GM12878 (cell line): Measurements from ENCODE around the gene ZNG1E.
"Not testable (repeated sequence)": the region's sequence is repeated elsewhere in the genome, so short reads cannot be mapped to it uniquely, and the experiment has no call there.

Source experiments
- CBX5 ChIP-seq: sonication (generic); IDR thresholded peaks from 2 replicates; pipeline ENCODE4 v1.6.1; 2016; ENCODE audit warnings: low read depth, moderate library complexity, mild to moderate bottlenecking, inconsistent platforms
- EP300 ChIP-seq, 2 experiments: fragments of 150-350 bp in 1 of 2; IDR thresholded peaks; 2 replicates each; pipeline ENCODE4 v1.6.1; 2011 to 2012; ENCODE audit warnings: low read depth in 2 of 2, low read length in 2 of 2, borderline replicate concordance in 1 of 2, improper control_type of control experiment in 1 of 2, inconsistent platforms in 1 of 2; ENCODE audit not compliant: control insufficient read depth in 1 of 2
- ETV6 ChIP-seq, 2 experiments: fragments of 450-650 bp in 1 of 2; IDR thresholded peaks in 1 of 2; conservative IDR thresholded peaks in 1 of 2; 2 replicates each; pipeline ENCODE4 v1.6.1; 2014; ENCODE audit warnings: antibody characterized with exemption in 1 of 2, borderline replicate concordance in 1 of 2, low read depth in 1 of 2, mild to moderate bottlenecking in 1 of 2, moderate library complexity in 1 of 2
- TF ChIP-seq, protein P1 (sequence below), 3 experiments: IDR thresholded peaks in 2 of 3; conservative IDR thresholded peaks in 1 of 3; 2 replicates each; pipeline ENCODE4 v1.5.1; 2011; ENCODE audit warnings: low read depth in 3 of 3, low read length in 3 of 3, mild to moderate bottlenecking in 3 of 3, control low read depth in 2 of 3, moderate library complexity in 2 of 3, inconsistent platforms in 1 of 3, mixed read lengths in 1 of 3; ENCODE audit not compliant: control insufficient read depth in 2 of 3, insufficient read depth in 1 of 3; ENCODE audit errors: extremely low read depth in 1 of 3

DNA sequence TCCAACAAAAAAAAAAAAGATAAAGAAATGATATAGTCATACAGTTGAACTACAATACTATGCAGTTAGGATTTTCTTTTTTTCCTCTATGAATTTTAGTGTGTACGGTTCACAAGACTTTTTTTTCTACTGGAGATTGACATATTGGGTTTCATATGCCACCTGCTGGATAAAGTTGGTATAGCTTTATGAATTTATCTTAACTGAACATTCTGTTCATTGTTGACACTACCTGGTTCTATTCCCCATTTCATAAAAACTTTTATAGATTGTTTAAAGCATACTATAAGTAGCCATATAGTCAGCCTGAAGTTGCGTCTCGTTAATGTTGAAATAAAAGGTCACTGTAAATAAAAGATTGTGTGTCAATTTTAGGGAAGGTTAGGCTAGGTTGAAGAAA lies 2.8 kb downstream of the ZNG1E start:
- TF ChIP-seq CBX5; EP300 (IDR thresholded peaks at IDR 0.05; ENCODE audit: borderline replicate concordance in 1 of 2, control insufficient read depth in 1 of 2, low read depth in 2 of 2, low read length in 2 of 2); ETV6 (conservative IDR thresholded peaks at IDR 0.05 in 1 of 2, IDR thresholded peaks at IDR 0.05 in 1 of 2; ENCODE audit: borderline replicate concordance in 1 of 2, low read depth in 1 of 2): not testable (repeated sequence)
- TF ChIP-seq, protein P1, sequence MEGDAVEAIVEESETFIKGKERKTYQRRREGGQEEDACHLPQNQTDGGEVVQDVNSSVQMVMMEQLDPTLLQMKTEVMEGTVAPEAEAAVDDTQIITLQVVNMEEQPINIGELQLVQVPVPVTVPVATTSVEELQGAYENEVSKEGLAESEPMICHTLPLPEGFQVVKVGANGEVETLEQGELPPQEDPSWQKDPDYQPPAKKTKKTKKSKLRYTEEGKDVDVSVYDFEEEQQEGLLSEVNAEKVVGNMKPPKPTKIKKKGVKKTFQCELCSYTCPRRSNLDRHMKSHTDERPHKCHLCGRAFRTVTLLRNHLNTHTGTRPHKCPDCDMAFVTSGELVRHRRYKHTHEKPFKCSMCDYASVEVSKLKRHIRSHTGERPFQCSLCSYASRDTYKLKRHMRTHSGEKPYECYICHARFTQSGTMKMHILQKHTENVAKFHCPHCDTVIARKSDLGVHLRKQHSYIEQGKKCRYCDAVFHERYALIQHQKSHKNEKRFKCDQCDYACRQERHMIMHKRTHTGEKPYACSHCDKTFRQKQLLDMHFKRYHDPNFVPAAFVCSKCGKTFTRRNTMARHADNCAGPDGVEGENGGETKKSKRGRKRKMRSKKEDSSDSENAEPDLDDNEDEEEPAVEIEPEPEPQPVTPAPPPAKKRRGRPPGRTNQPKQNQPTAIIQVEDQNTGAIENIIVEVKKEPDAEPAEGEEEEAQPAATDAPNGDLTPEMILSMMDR (IDR thresholded peaks at IDR 0.05 in 2 of 3, conservative IDR thresholded peaks at IDR 0.05 in 1 of 3; ENCODE audit: control insufficient read depth in 2 of 3, extremely low read depth in 1 of 3, insufficient read depth in 1 of 3, low read depth in 3 of 3, low read length in 3 of 3): peak in 2 of 3 experiments; percentile 10 to 12; a peak in 2 of 6 replicates
